HG03521 (cell line): ENCODE results near the gene VPS39.

ENCODE experiments used
- ATAC-seq: cut with Tn5 transposase; IDR thresholded peaks from one replicate; pipeline ENCODE4 v1.9.1; 2021; ENCODE audit warnings: mild to moderate bottlenecking, moderate library complexity; ENCODE audit not compliant: unreplicated experiment

VPS39 gene

GRCh38 chr15:42160136-42160535 is 48.0 kb downstream of the VPS39 start:
- no peak for ATAC-seq

DNA sequence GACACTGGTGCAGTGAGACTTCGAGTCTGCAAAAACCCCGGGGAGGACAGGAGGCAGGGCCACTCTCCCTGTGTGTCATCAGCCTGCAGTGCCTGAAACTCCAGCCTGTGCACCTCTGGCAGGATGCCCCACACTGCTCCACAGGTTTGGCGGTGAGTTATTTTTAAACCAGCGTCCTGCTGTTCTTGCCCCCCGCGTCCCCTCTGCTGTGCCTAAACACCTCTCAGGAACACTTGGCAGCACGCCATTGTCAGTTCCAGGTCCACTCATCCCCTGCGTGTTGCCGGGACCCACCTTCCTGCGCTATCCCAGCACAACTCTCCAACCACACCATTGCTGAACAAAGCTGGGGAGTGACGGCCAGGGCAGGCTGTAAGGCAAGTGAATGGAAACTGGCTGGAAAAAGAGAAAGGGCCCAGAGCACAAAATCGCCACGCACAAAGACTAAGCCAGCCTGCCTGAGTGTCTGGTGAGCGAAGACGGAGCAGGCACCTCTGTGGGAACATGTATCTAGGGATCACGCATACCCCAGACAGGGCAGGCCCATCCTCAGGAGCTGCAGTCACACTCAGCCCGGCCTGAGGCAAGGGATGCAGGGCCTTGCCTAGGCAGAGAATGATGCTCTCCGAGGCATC is 48.6 kb downstream of the VPS39 start:
- ATAC-seq, result no peak

GRCh38 chr15:42158941-42159340 is 49.2 kb downstream of the VPS39 start:
- ATAC-seq, result no peak

GRCh38 chr15:42157981-42158765 is 49.9 kb downstream of the VPS39 start:
- no peak for ATAC-seq

GRCh38 chr15:42157381-42157780 is 50.7 kb downstream of the VPS39 start:
- no peak for ATAC-seq

GRCh38 chr15:42156243-42156922 is 51.7 kb downstream of the VPS39 start, which contains the start of gene PLA2G4F:
PLA2G4F (minus strand) TSS chr15:42156636; CDS start chr15:42156549, 87 bp downstream.
- no peak for ATAC-seq

DNA sequence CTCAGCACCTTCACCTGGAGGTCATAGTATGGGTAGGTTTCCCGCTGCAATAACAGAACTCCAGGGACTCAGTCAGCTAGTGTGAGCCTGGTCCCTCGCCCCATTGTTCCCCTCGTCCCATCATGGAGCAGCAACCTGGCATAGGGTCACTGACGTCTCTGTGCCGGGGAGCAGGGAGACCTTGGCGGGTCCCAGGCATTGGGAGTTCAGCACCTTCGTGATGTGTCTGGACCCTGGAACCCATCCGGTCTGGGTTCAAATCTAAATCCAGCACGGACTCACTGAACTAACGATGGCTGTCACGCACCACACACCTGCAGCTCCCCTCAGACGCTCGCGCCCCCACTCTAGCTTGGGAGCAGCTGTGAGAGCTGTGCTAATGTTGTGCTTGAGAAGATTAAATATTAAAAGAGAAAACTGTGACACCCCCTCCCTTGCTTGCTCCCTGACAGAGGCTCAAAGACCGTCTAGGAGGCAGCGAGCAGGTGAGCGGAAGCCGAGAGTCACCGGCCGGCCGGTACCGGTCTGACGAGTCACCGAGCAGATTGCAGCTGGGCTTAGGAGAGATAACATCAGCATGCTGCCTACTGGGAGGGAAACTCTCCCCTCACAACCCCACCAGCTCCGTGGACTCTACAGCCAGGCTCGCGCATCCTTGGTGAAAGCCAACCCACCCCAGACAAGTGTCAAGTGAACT is 52.4 kb downstream of the VPS39 start:
- no peak for ATAC-seq

- no peak for ATAC-seq
Observed at GRCh38 chr15:42154956-42155355, 53.1 kb downstream of the VPS39 start.

DNA sequence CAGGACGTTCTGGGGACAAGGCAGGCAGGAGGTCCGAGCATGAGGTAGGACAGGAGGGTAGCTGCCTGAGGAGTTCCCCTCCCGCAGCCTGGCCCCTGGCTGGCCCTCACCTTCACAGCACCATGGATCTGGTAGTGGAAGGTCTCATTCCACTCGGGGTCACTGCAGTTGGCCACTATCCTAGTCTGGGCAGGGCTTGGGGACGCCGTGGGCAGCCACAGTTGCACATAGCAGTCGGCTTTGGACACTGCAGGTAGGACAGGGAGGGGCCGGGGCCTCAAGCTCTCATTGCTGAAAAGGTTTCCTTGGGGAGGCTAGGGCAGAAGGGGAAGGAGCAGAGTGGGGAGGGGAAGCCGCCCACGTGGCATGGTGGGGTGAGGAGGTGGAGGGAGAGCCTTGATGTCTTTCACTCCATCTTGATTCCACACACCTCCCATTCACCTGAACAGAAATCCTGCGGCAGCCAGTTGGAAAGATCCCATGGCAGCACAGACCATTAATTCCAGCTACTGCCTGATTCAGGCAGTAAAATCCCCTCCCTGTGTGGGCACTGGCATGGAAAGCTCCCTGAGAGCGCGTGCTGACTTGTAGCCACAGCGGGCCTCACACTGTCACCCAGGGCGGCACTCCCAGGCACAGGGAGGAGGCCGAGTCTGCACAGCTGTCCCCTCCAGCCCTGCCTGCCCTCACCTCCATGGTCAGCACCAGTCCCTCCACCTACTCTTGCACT is 53.7 kb downstream of the VPS39 start:
- no peak for ATAC-seq

- no peak for ATAC-seq
Observed at GRCh38 chr15:42153874-42154211, 54.3 kb downstream of the VPS39 start.

- ATAC-seq, result no peak
Observed at GRCh38 chr15:42152921-42153698, 55.0 kb downstream of the VPS39 start.

GRCh38 chr15:42152196-42152920 is 55.7 kb downstream of the VPS39 start:
- ATAC-seq, result no peak

DNA sequence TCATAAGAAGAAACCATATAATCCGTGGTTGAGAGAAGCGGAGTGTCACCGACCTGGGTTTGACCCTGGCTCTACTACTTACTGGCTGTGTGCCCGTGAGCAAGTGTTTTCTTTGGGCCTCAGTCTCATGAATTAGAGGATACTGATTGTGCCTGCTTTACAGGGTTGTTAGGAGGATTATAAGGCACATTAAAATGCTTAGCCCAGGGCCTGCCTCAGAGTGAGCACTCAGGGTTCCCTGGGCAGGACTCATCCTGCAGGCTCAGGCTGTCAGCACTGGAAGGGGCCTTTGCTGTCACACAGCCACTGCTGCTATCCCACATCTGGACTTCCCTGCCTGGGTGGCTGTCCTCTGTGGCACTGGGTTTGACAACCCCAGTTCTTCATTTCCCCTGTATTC is 56.4 kb downstream of the VPS39 start:
- no peak for ATAC-seq

DNA sequence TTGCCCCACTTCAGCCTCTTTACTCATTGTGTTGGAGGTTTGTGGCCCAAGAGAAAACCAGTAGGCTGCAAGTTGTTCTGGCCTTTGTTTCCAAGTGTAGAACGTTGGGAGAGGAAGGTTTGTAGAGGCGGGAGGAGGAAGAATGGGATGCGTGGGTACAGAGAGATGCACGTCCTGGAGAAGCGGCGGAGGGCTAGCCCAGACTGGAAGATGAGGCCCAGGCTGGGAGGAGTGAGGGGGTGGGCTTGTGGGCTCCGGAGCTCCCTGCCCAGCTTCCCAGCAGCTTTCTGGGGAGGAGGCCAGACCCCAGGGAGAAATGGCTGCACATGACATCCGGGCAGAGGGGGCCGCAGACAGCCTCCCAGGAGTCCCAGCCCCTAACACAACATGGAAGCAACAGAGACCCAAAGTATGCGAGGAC is 57.0 kb downstream of the VPS39 start:
- ATAC-seq, result no peak

GRCh38 chr15:42150219-42150970 is 57.7 kb downstream of the VPS39 start:
- no peak for ATAC-seq

GRCh38 chr15:42149493-42150218 is 58.4 kb downstream of the VPS39 start:
- ATAC-seq, result no peak

- ATAC-seq, result no peak
Observed at GRCh38 chr15:42148808-42149492, 59.2 kb downstream of the VPS39 start.

- ATAC-seq, result no peak
Observed at GRCh38 chr15:42147431-42147735, 60.7 kb downstream of the VPS39 start.
